Smooth muscle cell (in vitro differentiated cells): Measurements from ENCODE around the gene ZNF662. TPM values are rescaled to one million over a fixed set of nuclear protein-coding genes. Genes with fewer than 3 reads are reported as not detected.
A peak's percentile ranks its signal among the peaks of the same experiment; 100 is the strongest.

Source experiments
- DNase-seq: peaks from one replicate; lab custom pipeline; 2025; ENCODE audit not compliant: unreplicated experiment; lab: John Stamatoyannopoulos, UW
- H2AFZ ChIP-seq: fragments of 200-600 bp; sonication (generic); 2 replicates; pipeline ENCODE4 v1.6.0; 2016; ENCODE audit warnings: antibody characterized with exemption, low read depth, mild to moderate bottlenecking
- H3F3A ChIP-seq: fragments of 200-600 bp; sonication (generic); 2 replicates; pipeline ENCODE4 v1.6.0; 2017; ENCODE audit warnings: antibody characterized with exemption, low read depth
- H3K27ac ChIP-seq: fragments of 200-600 bp; sonication (generic); 2 replicates; pipeline ENCODE4 v1.5.1; 2016; ENCODE audit warnings: low read depth, mild to moderate bottlenecking
- H3K27me3 ChIP-seq: fragments of 200-600 bp; sonication (generic); 2 replicates; pipeline ENCODE4 v1.6.1; 2016; ENCODE audit warnings: low read depth, mild to moderate bottlenecking
- H3K36me3 ChIP-seq: fragments of 200-600 bp; sonication (generic); 2 replicates; pipeline ENCODE4 v1.5.1; 2016; ENCODE audit warnings: low read depth
- H3K4me1 ChIP-seq: fragments of 200-600 bp; sonication (generic); 2 replicates; pipeline ENCODE4 v1.5.1; 2016; ENCODE audit warnings: low read depth
- H3K4me2 ChIP-seq: fragments of 200-600 bp; sonication (generic); 2 replicates; pipeline ENCODE4 v1.6.0; 2016; ENCODE audit warnings: mild to moderate bottlenecking
- H3K4me3 ChIP-seq: fragments of 200-600 bp; sonication (generic); 2 replicates; pipeline ENCODE4 v1.5.1; 2016; ENCODE audit warnings: mild to moderate bottlenecking
- H3K79me2 ChIP-seq: fragments of 200-600 bp; sonication (generic); 2 replicates; pipeline ENCODE4 v1.6.0; 2016; ENCODE audit warnings: low read depth, mild to moderate bottlenecking
- H3K9ac ChIP-seq: fragments of 200-600 bp; sonication (generic); 2 replicates; pipeline ENCODE4 v1.6.0; 2016; ENCODE audit warnings: low read depth
- H3K9me3 ChIP-seq: fragments of 200-600 bp; sonication (generic); replicated peaks from 2 replicates; pipeline ENCODE4 v1.5.1; 2016; ENCODE audit warnings: low read depth
- H4K20me1 ChIP-seq: fragments of 200-600 bp; sonication (generic); 2 replicates; pipeline ENCODE4 v1.6.0; 2016; ENCODE audit warnings: low read depth
- WGBS: methylation state at CpG from one replicate; pipeline ENCODE4 v1.1.7; 2016; ENCODE audit warnings: low lambda C conversion rate; 5-methylcytosine and 5-hydroxymethylcytosine counted together
- polyA plus RNA-seq: library from polyadenylated mRNA; unstranded; fragments of >200 nt; fragmentation: Nextera tagmentation; extraction: Ambion mirVana; gene quantifications from 2 replicates; pipeline ENCODE4 v1.2.1, GENCODE V29; 2016
- total RNA-seq: library from RNA; depleted of rRNA; stranded (reverse); fragments of >200 nt; gene quantifications from 2 replicates; pipeline ENCODE4 v1.2.3, GENCODE V29; 2014
- TF ChIP-seq, protein P1 (sequence below): fragments of 200-600 bp; sonication (generic); IDR thresholded peaks from 2 replicates; pipeline ENCODE4 v1.5.1; 2017; ENCODE audit warnings: borderline replicate concordance, mild to moderate bottlenecking, antibody characterized with exemption; ENCODE audit not compliant: insufficient read depth, poor library complexity, severe bottlenecking

ZNF662 gene
- total and polyA plus RNA-seq, 2 experiments from 2014 or later = 1.6 TPM; not detected in 1

GRCh38 chr3:42895580-42895868, 10.4 kb upstream of the ZNF662 start:
- TF ChIP-seq, protein P1, sequence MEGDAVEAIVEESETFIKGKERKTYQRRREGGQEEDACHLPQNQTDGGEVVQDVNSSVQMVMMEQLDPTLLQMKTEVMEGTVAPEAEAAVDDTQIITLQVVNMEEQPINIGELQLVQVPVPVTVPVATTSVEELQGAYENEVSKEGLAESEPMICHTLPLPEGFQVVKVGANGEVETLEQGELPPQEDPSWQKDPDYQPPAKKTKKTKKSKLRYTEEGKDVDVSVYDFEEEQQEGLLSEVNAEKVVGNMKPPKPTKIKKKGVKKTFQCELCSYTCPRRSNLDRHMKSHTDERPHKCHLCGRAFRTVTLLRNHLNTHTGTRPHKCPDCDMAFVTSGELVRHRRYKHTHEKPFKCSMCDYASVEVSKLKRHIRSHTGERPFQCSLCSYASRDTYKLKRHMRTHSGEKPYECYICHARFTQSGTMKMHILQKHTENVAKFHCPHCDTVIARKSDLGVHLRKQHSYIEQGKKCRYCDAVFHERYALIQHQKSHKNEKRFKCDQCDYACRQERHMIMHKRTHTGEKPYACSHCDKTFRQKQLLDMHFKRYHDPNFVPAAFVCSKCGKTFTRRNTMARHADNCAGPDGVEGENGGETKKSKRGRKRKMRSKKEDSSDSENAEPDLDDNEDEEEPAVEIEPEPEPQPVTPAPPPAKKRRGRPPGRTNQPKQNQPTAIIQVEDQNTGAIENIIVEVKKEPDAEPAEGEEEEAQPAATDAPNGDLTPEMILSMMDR = no peak

GRCh38 chr3:42898896-42899675, 6.9 kb upstream of the ZNF662 start:
- no peak overlapping the region for H3K27ac ChIP-seq
- no peaks in the 10 kb centered on the region for H3K4me1 ChIP-seq
- H3K4me3 ChIP-seq = no peak overlapping the region
- no peak overlapping the region for H3K9ac ChIP-seq
- H2AFZ ChIP-seq = no peak overlapping the region
- no peaks in the 10 kb centered on the region for H3K9me3 ChIP-seq
- no peaks in the 10 kb centered on the region for H3K79me2 ChIP-seq
- no peak for DNase-seq
- H4K20me1 ChIP-seq = no peaks in the 10 kb centered on the region
- H3K4me2 ChIP-seq = no peak overlapping the region
- no peaks in the 10 kb centered on the region for H3K27me3 ChIP-seq
- TF ChIP-seq, protein P1 = no peak
- H3F3A ChIP-seq = no peaks in the 10 kb centered on the region
- H3K36me3 ChIP-seq = no peaks in the 10 kb centered on the region

More at GRCh38 chr3:42895580-42895868, 10.4 kb upstream of the ZNF662 start:
- Histone ChIP-seq H3K4me2 (no peak overlapping the region), H3K9me3 (no peaks in the 10 kb centered on the region), H3K36me3 (no peaks in the 10 kb centered on the region), H2AFZ (no peak overlapping the region), H3F3A (no peaks in the 10 kb centered on the region), H3K4me1 (peaks cover 11% of the 10 kb centered on the region), H3K9ac (no peak overlapping the region), H3K27ac (no peak overlapping the region), H3K4me3 (no peak overlapping the region), H4K20me1 (no peaks in the 10 kb centered on the region), H3K79me2 (no peaks in the 10 kb centered on the region), H3K27me3 (no peaks in the 10 kb centered on the region)
- no peak for DNase-seq

DNA sequence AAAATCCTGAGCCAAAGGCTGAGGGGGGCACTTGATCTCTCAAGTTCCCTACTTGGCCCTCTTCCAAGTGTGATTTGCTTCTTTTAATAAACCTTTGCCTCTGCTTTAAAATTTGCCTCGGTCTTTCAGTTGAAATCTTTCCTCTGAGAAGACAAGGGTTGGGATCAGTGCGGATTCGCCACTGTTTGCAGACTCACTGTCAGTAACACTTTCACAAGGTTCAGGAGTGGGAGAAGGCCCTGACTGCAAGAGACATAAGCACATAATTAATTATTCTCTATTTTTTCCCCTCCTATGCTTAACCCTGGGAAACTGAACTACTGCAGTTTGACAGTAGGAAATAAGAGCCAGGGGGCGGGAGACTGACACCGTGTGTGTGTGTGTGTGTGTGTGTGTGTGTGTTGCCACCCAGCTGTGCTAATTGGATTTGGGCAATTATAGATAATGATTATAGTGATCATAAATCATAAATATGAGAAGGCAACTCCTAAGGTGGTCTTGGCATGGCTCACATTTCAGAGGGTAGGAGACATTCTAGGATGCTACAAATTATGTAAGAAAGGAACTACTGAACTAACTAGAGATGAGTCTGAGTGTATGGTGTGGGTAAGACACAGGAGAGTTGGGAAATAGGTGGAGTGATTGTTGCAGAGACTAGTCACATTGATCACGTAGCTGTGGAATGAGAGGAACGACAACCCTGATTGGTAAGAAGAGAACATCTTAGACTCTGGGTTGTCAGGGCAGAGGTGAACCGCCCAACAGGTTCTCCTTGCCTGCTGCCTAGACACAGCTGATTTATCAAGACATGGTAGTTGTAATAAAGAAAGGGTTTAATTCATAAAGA, 5.5 kb upstream of the ZNF662 start:
- H3F3A ChIP-seq = no peaks in the 10 kb centered on the region
- H3K27ac ChIP-seq = no peak overlapping the region
- H3K4me3 ChIP-seq = no peak overlapping the region
- 88% methylated on average over 8 of the region's 8 CpGs for WGBS
- H3K9ac ChIP-seq = no peak overlapping the region
- H2AFZ ChIP-seq = no peak overlapping the region
- no peaks in the 10 kb centered on the region for H3K9me3 ChIP-seq
- DNase-seq = no peak
- H3K79me2 ChIP-seq = no peaks in the 10 kb centered on the region
- TF ChIP-seq, protein P1 = no peak
- H3K36me3 ChIP-seq = no peaks in the 10 kb centered on the region
- no peak overlapping the region for H3K4me2 ChIP-seq
- no peaks in the 10 kb centered on the region for H4K20me1 ChIP-seq
- H3K4me1 ChIP-seq = no peaks in the 10 kb centered on the region
- no peaks in the 10 kb centered on the region for H3K27me3 ChIP-seq

GRCh38 chr3:42901073-42901415, 4.9 kb upstream of the ZNF662 start:
- 78% methylated on average over 3 of the region's 3 CpGs for WGBS
- H3K4me2 ChIP-seq = no peak overlapping the region

More at GRCh38 chr3:42901073-42901415, 4.9 kb upstream of the ZNF662 start:
- Histone ChIP-seq H3K9ac (no peak overlapping the region), H3K4me1 (no peaks in the 10 kb centered on the region), H3K27me3 (no peaks in the 10 kb centered on the region), H4K20me1 (no peaks in the 10 kb centered on the region), H3K4me3 (no peak overlapping the region), H3F3A (no peaks in the 10 kb centered on the region), H3K36me3 (no peaks in the 10 kb centered on the region), H3K27ac (peak overlapping the region; percentile 19), H3K79me2 (no peaks in the 10 kb centered on the region), H2AFZ (no peak overlapping the region), H3K9me3 (no peaks in the 10 kb centered on the region)
- TF ChIP-seq, protein P1 = no peak
- DNase-seq = no peak
